Measurements from ENCODE around the gene GDA.

- TF ChIP-seq, protein P1, sequence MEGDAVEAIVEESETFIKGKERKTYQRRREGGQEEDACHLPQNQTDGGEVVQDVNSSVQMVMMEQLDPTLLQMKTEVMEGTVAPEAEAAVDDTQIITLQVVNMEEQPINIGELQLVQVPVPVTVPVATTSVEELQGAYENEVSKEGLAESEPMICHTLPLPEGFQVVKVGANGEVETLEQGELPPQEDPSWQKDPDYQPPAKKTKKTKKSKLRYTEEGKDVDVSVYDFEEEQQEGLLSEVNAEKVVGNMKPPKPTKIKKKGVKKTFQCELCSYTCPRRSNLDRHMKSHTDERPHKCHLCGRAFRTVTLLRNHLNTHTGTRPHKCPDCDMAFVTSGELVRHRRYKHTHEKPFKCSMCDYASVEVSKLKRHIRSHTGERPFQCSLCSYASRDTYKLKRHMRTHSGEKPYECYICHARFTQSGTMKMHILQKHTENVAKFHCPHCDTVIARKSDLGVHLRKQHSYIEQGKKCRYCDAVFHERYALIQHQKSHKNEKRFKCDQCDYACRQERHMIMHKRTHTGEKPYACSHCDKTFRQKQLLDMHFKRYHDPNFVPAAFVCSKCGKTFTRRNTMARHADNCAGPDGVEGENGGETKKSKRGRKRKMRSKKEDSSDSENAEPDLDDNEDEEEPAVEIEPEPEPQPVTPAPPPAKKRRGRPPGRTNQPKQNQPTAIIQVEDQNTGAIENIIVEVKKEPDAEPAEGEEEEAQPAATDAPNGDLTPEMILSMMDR (IDR thresholded peaks at IDR 0.05): no peak
- TF ChIP-seq POLR2A (IDR thresholded peaks at IDR 0.05): no peak
Observed at GRCh38 chr9:72168075-72168474, 18.8 kb downstream of the GDA start.

Data from body of pancreas (tissue), 4 donors.